ENCODE results near the gene TAS2R39. TPM values are rescaled to one million over a fixed set of nuclear protein-coding genes. Genes with fewer than 3 reads are reported as not detected.

TAS2R39 gene
- total and polyA plus RNA-seq, 4 donors = not detected

DNA sequence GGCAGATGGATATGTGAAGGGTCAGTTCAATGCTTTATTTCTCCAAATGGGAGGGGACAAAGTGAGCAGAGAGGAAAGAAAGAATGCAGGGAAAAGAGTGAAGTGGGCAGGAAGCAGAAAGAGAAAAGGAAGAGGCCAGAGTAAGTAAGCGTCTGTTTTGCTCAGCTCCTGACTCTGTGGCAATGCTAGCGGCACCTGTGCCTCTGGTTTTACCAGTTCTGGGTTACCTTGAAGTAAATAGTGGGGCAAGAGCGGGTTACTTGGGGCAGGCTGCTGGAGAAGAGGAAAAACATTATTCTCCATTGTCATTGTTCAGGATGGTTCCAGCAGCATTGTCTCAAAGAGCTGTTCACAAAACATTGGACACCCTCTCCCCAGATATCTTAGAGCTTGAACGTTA is 40.6 kb downstream of the TAS2R39 start:
- no peaks in the 10 kb centered on the region for H3K27me3 ChIP-seq (ENCODE audit: control insufficient read depth in 4 of 4, insufficient read depth in 4 of 4, low read length in 3 of 4)
- DNase-seq (ENCODE audit: low spot score) = no peak
- no peak overlapping the region for H3K4me3 ChIP-seq (ENCODE audit: low read depth in 1 of 3, low read length in 3 of 3)
- TF ChIP-seq, protein P1, sequence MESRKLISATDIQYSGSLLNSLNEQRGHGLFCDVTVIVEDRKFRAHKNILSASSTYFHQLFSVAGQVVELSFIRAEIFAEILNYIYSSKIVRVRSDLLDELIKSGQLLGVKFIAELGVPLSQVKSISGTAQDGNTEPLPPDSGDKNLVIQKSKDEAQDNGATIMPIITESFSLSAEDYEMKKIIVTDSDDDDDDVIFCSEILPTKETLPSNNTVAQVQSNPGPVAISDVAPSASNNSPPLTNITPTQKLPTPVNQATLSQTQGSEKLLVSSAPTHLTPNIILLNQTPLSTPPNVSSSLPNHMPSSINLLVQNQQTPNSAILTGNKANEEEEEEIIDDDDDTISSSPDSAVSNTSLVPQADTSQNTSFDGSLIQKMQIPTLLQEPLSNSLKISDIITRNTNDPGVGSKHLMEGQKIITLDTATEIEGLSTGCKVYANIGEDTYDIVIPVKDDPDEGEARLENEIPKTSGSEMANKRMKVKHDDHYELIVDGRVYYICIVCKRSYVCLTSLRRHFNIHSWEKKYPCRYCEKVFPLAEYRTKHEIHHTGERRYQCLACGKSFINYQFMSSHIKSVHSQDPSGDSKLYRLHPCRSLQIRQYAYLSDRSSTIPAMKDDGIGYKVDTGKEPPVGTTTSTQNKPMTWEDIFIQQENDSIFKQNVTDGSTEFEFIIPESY (IDR thresholded peaks at IDR 0.05) = no peak
- TF ChIP-seq HNF4A (conservative IDR thresholded peaks at IDR 0.05) (no peak), GABPA (IDR thresholded peaks at IDR 0.05 in 1 of 2, conservative IDR thresholded peaks at IDR 0.05 in 1 of 2) (no peak), HNF4G (IDR thresholded peaks at IDR 0.05) (no peak), TAF1 (conservative IDR thresholded peaks at IDR 0.05) (no peak), JUND (IDR thresholded peaks at IDR 0.05) (no peak), NR2F2 (IDR thresholded peaks at IDR 0.05) (no peak), EGR1 (IDR thresholded peaks at IDR 0.05; ENCODE audit: low read depth in 2 of 2) (no peak)
- TF ChIP-seq, protein P2, sequence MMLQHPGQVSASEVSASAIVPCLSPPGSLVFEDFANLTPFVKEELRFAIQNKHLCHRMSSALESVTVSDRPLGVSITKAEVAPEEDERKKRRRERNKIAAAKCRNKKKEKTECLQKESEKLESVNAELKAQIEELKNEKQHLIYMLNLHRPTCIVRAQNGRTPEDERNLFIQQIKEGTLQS (IDR thresholded peaks at IDR 0.05) = no peak
- TF ChIP-seq, protein P3, sequence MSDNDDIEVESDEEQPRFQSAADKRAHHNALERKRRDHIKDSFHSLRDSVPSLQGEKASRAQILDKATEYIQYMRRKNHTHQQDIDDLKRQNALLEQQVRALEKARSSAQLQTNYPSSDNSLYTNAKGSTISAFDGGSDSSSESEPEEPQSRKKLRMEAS (IDR thresholded peaks at IDR 0.05) = no peak
- TF ChIP-seq, protein P4, sequence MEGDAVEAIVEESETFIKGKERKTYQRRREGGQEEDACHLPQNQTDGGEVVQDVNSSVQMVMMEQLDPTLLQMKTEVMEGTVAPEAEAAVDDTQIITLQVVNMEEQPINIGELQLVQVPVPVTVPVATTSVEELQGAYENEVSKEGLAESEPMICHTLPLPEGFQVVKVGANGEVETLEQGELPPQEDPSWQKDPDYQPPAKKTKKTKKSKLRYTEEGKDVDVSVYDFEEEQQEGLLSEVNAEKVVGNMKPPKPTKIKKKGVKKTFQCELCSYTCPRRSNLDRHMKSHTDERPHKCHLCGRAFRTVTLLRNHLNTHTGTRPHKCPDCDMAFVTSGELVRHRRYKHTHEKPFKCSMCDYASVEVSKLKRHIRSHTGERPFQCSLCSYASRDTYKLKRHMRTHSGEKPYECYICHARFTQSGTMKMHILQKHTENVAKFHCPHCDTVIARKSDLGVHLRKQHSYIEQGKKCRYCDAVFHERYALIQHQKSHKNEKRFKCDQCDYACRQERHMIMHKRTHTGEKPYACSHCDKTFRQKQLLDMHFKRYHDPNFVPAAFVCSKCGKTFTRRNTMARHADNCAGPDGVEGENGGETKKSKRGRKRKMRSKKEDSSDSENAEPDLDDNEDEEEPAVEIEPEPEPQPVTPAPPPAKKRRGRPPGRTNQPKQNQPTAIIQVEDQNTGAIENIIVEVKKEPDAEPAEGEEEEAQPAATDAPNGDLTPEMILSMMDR (IDR thresholded peaks at IDR 0.05; ENCODE audit: low read depth, low read length, missing input control) = no peak
- no peak overlapping the region for H3K9ac ChIP-seq (ENCODE audit: low read depth in 1 of 2, low read length in 2 of 2)
- no peak overlapping the region for H3K27ac ChIP-seq (ENCODE audit: low read depth in 1 of 2, low read length in 2 of 2)
- no peaks in the 10 kb centered on the region for H3K36me3 ChIP-seq (ENCODE audit: control insufficient read depth in 4 of 4, insufficient read depth in 3 of 4, low read depth in 1 of 4, low read length in 3 of 4)
- no peaks in the 10 kb centered on the region for H3K4me1 ChIP-seq (ENCODE audit: control insufficient read depth in 4 of 4, insufficient read depth in 4 of 4, low read length in 3 of 4)
- no peaks in the 10 kb centered on the region for H3K9me3 ChIP-seq (ENCODE audit: control insufficient read depth in 4 of 4, low read length in 3 of 4)
- WGBS = 79% methylated on average over 4 of the region's 4 CpGs

DNA sequence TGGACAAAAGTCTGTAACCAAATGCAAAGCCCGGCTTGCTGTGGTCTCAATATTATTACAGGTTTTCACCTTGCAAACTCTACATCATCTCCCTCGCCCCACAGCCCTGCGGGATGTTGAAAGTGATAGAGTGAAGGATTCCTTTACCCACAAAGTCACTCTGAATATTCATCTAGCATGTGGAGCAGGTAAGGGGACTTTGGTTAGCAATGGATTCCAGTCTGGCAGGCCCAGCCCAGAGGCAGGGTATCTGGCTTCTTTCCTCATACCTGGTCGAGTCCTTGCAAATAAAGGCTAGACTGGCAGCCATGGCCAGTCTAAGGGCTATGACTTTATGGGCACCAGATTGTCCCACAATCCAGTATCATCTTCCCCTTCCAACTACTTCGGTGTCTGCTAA is 41.8 kb downstream of the TAS2R39 start:
- H3K9me3 ChIP-seq (ENCODE audit: control insufficient read depth in 4 of 4, low read length in 3 of 4) = no peaks in the 10 kb centered on the region
- no peak overlapping the region for H3K9ac ChIP-seq (ENCODE audit: low read depth in 1 of 2, low read length in 2 of 2)
- H3K36me3 ChIP-seq (ENCODE audit: control insufficient read depth in 4 of 4, insufficient read depth in 3 of 4, low read depth in 1 of 4, low read length in 3 of 4) = no peaks in the 10 kb centered on the region
- WGBS = 89% methylated on average over 5 of the region's 5 CpGs
- H3K27me3 ChIP-seq (ENCODE audit: control insufficient read depth in 4 of 4, insufficient read depth in 4 of 4, low read length in 3 of 4) = no peaks in the 10 kb centered on the region
- no peak overlapping the region for H3K27ac ChIP-seq (ENCODE audit: low read depth in 1 of 2, low read length in 2 of 2)
- no peak for TF ChIP-seq FOXA1 (IDR thresholded peaks at IDR 0.05)
- DNase-seq (ENCODE audit: low spot score) = no peak
- no peak overlapping the region for H3K4me3 ChIP-seq (ENCODE audit: low read depth in 1 of 3, low read length in 3 of 3)
- H3K4me1 ChIP-seq (ENCODE audit: control insufficient read depth in 4 of 4, insufficient read depth in 4 of 4, low read length in 3 of 4) = no peaks in the 10 kb centered on the region

DNA sequence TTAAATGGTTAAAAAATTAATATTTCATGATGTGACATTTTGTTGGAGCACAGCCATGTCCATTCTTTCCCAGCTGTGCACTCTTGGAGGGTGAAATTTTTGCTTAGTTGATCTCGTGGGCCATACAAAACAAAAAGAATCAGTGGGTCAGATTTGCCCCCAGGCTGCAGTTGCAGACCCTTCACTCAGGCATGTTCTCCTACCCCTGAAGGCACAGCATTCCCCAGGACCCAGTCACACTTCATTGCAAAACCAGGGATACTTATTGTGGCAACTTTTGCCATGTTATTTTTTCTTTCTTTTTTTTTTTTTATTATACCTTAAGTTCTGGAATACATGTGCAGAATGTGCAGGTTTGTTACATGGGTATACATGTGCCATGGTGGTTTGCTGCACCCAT is 44.6 kb downstream of the TAS2R39 start:
- WGBS = 68% methylated on average over 1 of the region's 1 CpG
- no peak overlapping the region for H3K27ac ChIP-seq (ENCODE audit: low read depth in 1 of 2, low read length in 2 of 2)
- H3K4me3 ChIP-seq (ENCODE audit: low read depth in 1 of 3, low read length in 3 of 3) = no peak overlapping the region
- DNase-seq (ENCODE audit: low spot score) = no peak
- H3K36me3 ChIP-seq (ENCODE audit: control insufficient read depth in 4 of 4, insufficient read depth in 3 of 4, low read depth in 1 of 4, low read length in 3 of 4) = no peaks in the 10 kb centered on the region
- no peaks in the 10 kb centered on the region for H3K4me1 ChIP-seq (ENCODE audit: control insufficient read depth in 4 of 4, insufficient read depth in 4 of 4, low read length in 3 of 4)
- no peak for TF ChIP-seq TAF1 (conservative IDR thresholded peaks at IDR 0.05)
- TF ChIP-seq, protein P4 (IDR thresholded peaks at IDR 0.05; ENCODE audit: low read depth, low read length, missing input control) = no peak
- no peak for TF ChIP-seq HNF4A (conservative IDR thresholded peaks at IDR 0.05)
- no peak for TF ChIP-seq YY1 (IDR thresholded peaks at IDR 0.05)
- TF ChIP-seq HNF4G (IDR thresholded peaks at IDR 0.05) = no peak
- TF ChIP-seq JUND (IDR thresholded peaks at IDR 0.05) = no peak
- TF ChIP-seq GABPA (IDR thresholded peaks at IDR 0.05 in 1 of 2, conservative IDR thresholded peaks at IDR 0.05 in 1 of 2) = no peak
- TF ChIP-seq FOXA1 (IDR thresholded peaks at IDR 0.05) = no peak
- TF ChIP-seq, protein P2 (IDR thresholded peaks at IDR 0.05) = no peak
- no peak for TF ChIP-seq EGR1 (IDR thresholded peaks at IDR 0.05; ENCODE audit: low read depth in 2 of 2)
- no peak for TF ChIP-seq NR2F2 (IDR thresholded peaks at IDR 0.05)
- no peaks in the 10 kb centered on the region for H3K9me3 ChIP-seq (ENCODE audit: control insufficient read depth in 4 of 4, low read length in 3 of 4)
- no peaks in the 10 kb centered on the region for H3K27me3 ChIP-seq (ENCODE audit: control insufficient read depth in 4 of 4, insufficient read depth in 4 of 4, low read length in 3 of 4)
- H3K9ac ChIP-seq (ENCODE audit: low read depth in 1 of 2, low read length in 2 of 2) = no peak overlapping the region
